HEK293 (cell line): Measurements from ENCODE around the gene CCDC152.

Source experiments
- CTCF ChIA-PET: fragments of 350-600 bp; formaldehyde crosslinking; extraction: SDS; loops from one replicate; lab custom pipeline; 2021; ENCODE audit warnings: antibody characterized with exemption; lab: Yijun Ruan, JAX
- POLR2A ChIA-PET: fragments of 300-600 bp; formaldehyde crosslinking; extraction: SDS; loops from one replicate; lab custom pipeline; 2020; ENCODE audit warnings: antibody characterized with exemption, inconsistent platforms; lab: Yijun Ruan, JAX
- H3K27ac ChIP-seq: fragments of 200-500 bp; sonication (Bioruptor generic); 2 replicates; pipeline ENCODE4 v1.5.1; 2014; ENCODE audit warnings: low read depth, low read length, control low read depth, inconsistent platforms; ENCODE audit errors: extremely low read depth
- H3K36me3 ChIP-seq, 2 experiments: fragments of 200-500 bp in 1 of 2; sonication (Bioruptor generic) in 1 of 2; 1 replicate in 1 of 2; 2 replicates in 1 of 2; pipeline ENCODE4 v1.5.1; 2014 to 2017; ENCODE audit warnings: inconsistent platforms in 2 of 2, low read length in 2 of 2; ENCODE audit not compliant: control insufficient read depth in 2 of 2, insufficient read depth in 1 of 2
- H3K4me1 ChIP-seq: fragments of 200-500 bp; sonication (Bioruptor generic); 2 replicates; pipeline ENCODE4 v1.5.1; 2014; ENCODE audit warnings: mild to moderate bottlenecking, low read length, inconsistent platforms; ENCODE audit not compliant: control insufficient read depth, insufficient read depth
- H3K4me3 ChIP-seq: 2 replicates; pipeline ENCODE4 v1.5.1; 2011; ENCODE audit warnings: low read depth, mild to moderate bottlenecking, control low read depth, low read length, moderate library complexity
- H3K9me3 ChIP-seq: fragments of 200-500 bp; sonication (Bioruptor generic); 2 replicates; pipeline ENCODE4 v1.5.1; 2014; ENCODE audit warnings: low read depth, low read length, inconsistent platforms; ENCODE audit not compliant: control insufficient read depth, insufficient read depth
- MEIS1 ChIP-seq: sonication (generic); formaldehyde crosslinking; IDR thresholded peaks from 2 replicates; pipeline ENCODE4 v1.8.1; 2022; ENCODE audit warnings: missing genetic modification reagents, mild to moderate bottlenecking, borderline replicate concordance
- SETDB1 ChIP-seq: IDR thresholded peaks from one replicate; pipeline ENCODE4 v1.6.1; 2017; ENCODE audit warnings: mild to moderate bottlenecking, low read length, moderate library complexity, mixed read lengths; ENCODE audit not compliant: insufficient read length
- SP3 ChIP-seq: fragments of 450-650 bp; formaldehyde crosslinking; IDR thresholded peaks from 2 replicates; pipeline ENCODE4 v1.5.1; 2016; ENCODE audit warnings: missing biosample characterization, missing genetic modification characterization
- ZBTB49 ChIP-seq: fragments of 450-650 bp; formaldehyde crosslinking; IDR thresholded peaks from 2 replicates; pipeline ENCODE4 v1.5.1; 2016; ENCODE audit warnings: missing biosample characterization, missing genetic modification characterization, low read depth
- ZFP37 ChIP-seq: fragments of 450-650 bp; formaldehyde crosslinking; IDR thresholded peaks from 2 replicates; pipeline ENCODE4 v1.5.1; 2016; ENCODE audit warnings: missing biosample characterization, missing genetic modification characterization
- ZNF138 ChIP-seq: fragments of 450-650 bp; formaldehyde crosslinking; IDR thresholded peaks from 2 replicates; pipeline ENCODE4 v1.5.1; 2016; ENCODE audit warnings: missing biosample characterization, missing genetic modification characterization, borderline replicate concordance
- ZNF140 ChIP-seq: fragments of 450-650 bp; formaldehyde crosslinking; IDR thresholded peaks from 2 replicates; pipeline ENCODE4 v1.5.1; 2016; ENCODE audit warnings: missing biosample characterization, missing genetic modification characterization
- ZNF280D ChIP-seq: fragments of 450-650 bp; formaldehyde crosslinking; IDR thresholded peaks from 2 replicates; pipeline ENCODE4 v1.5.1; 2016; ENCODE audit warnings: missing biosample characterization, missing genetic modification characterization
- ZNF354C ChIP-seq: fragments of 450-650 bp; formaldehyde crosslinking; IDR thresholded peaks from 2 replicates; pipeline ENCODE4 v1.5.1; 2016; ENCODE audit warnings: missing biosample characterization, missing genetic modification characterization, low read depth, borderline replicate concordance
- ZNF404 ChIP-seq: fragments of 450-650 bp; formaldehyde crosslinking; IDR thresholded peaks from 2 replicates; pipeline ENCODE4 v1.5.1; 2017; ENCODE audit warnings: missing biosample characterization, missing genetic modification characterization
- ZNF416 ChIP-seq: fragments of 450-650 bp; formaldehyde crosslinking; IDR thresholded peaks from 2 replicates; pipeline ENCODE4 v1.5.1; 2016; ENCODE audit warnings: missing biosample characterization, missing genetic modification characterization
- ZNF514 ChIP-seq: fragments of 450-650 bp; formaldehyde crosslinking; IDR thresholded peaks from 2 replicates; pipeline ENCODE4 v1.5.1; 2016; ENCODE audit warnings: missing biosample characterization, missing genetic modification characterization
- ZNF621 ChIP-seq: fragments of 450-650 bp; formaldehyde crosslinking; IDR thresholded peaks from 2 replicates; pipeline ENCODE4 v1.5.1; 2017; ENCODE audit warnings: missing biosample characterization, missing genetic modification characterization
- TF ChIP-seq, protein P1 (sequence below): fragments of 450-650 bp; formaldehyde crosslinking; IDR thresholded peaks from 2 replicates; pipeline ENCODE4 v1.5.1; 2016; ENCODE audit warnings: missing biosample characterization, missing genetic modification characterization
- TF ChIP-seq, protein P2 (sequence below): fragments of 450-650 bp; IDR thresholded peaks from 2 replicates; pipeline ENCODE4 v1.5.1; 2018; ENCODE audit warnings: missing biosample characterization, mild to moderate bottlenecking, missing genetic modification characterization

Gene CCDC152

GRCh38 chr5:42836070-42836769, 79.6 kb downstream of the CCDC152 start:
- H3K36me3 ChIP-seq = no peaks in the 10 kb centered on the region
- POLR2A ChIA-PET = no interaction called here
- CTCF ChIA-PET = interaction anchor here (0.6 kb wide), 1 partner anchor 11 kb away, joined by 4 read pairs; no protein-coding TSS in a partner anchor
- H3K4me3 ChIP-seq = no peak overlapping the region
- H3K9me3 ChIP-seq = no peaks in the 10 kb centered on the region
- 0 out of 2 replicates have a peak, but pooled peaks cover 2% of the 10 kb centered on the region for H3K4me1 ChIP-seq
- no peak for TF ChIP-seq ZNF138 (tag by site-specific recombination)
- no peak for TF ChIP-seq ZBTB49 (tag by site-specific recombination)
- no peak for TF ChIP-seq MEIS1 (CRISPR knock-in tag)
- TF ChIP-seq, protein P1, sequence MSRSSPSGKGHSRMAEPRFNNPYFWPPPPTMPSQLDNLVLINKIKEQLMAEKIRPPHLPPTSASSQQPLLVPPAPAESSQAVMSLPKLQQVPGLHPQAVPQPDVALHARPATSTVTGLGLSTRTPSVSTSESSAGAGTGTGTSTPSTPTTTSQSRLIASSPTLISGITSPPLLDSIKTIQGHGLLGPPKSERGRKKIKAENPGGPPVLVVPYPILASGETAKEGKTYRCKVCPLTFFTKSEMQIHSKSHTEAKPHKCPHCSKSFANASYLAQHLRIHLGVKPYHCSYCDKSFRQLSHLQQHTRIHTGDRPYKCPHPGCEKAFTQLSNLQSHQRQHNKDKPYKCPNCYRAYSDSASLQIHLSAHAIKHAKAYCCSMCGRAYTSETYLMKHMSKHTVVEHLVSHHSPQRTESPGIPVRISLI (tag by site-specific recombination) = no peak
- TF ChIP-seq ZNF621 (tag by site-specific recombination) = no peak
- no peak for TF ChIP-seq ZNF514 (tag by site-specific recombination)
- no peak for TF ChIP-seq ZNF416
- TF ChIP-seq ZNF140 (tag by site-specific recombination) = no peak
- no peak for TF ChIP-seq ZNF404
- no peak for TF ChIP-seq ZNF354C
- TF ChIP-seq ZFP37 (tag by site-specific recombination) = no peak
- TF ChIP-seq SETDB1 = no peak
- no peak for TF ChIP-seq SP3 (tag by site-specific recombination)
- H3K27ac ChIP-seq = no peak overlapping the region

- no peak overlapping the region for H3K4me3 ChIP-seq
- TF ChIP-seq ZNF280D (tag by site-specific recombination) = no peak
- TF ChIP-seq, protein P2, sequence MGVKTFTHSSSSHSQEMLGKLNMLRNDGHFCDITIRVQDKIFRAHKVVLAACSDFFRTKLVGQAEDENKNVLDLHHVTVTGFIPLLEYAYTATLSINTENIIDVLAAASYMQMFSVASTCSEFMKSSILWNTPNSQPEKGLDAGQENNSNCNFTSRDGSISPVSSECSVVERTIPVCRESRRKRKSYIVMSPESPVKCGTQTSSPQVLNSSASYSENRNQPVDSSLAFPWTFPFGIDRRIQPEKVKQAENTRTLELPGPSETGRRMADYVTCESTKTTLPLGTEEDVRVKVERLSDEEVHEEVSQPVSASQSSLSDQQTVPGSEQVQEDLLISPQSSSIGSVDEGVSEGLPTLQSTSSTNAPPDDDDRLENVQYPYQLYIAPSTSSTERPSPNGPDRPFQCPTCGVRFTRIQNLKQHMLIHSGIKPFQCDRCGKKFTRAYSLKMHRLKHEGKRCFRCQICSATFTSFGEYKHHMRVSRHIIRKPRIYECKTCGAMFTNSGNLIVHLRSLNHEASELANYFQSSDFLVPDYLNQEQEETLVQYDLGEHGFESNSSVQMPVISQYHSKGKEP (tag by site-specific recombination) = no peak
- TF ChIP-seq, all 188 proteins: peak for 0
- Histone ChIP-seq H3K27ac (no peak overlapping the region), H3K36me3 (no peaks in the 10 kb centered on the region), H3K9me3 (no peaks in the 10 kb centered on the region), H3K4me1 (0 out of 2 replicates have a peak, but pooled peaks cover 2% of the 10 kb centered on the region)
- CTCF ChIA-PET = no interaction called here
- POLR2A ChIA-PET = no interaction called here
Measured at GRCh38 chr5:42837601-42838000, 81.0 kb downstream of the CCDC152 start.
